ENCODE data around the gene ARRB1. TPM values are rescaled to one million over a fixed set of nuclear protein-coding genes. Genes with fewer than 3 reads are reported as not detected.

The ARRB1 gene
- total RNA-seq, 4 donors from 2014 or later = 41.1 to 102 (median 76.7) TPM

- H3K4me1 ChIP-seq = peaks cover 6 to 26% (median 21%) of the 10 kb centered on the region in 4 donors
- intact Hi-C loops (cut with DNase I) = no loop called here
- no peaks in the 10 kb centered on the region for H3K36me3 ChIP-seq
- no peak for DNase-seq (ENCODE audit: extremely low spot score)
- H3K9me3 ChIP-seq = no peaks in the 10 kb centered on the region
- H3K27ac ChIP-seq (replicated peaks in 1 of 4) = no peak overlapping the region
- 74% methylated on average over 5 of the region's 9 CpGs for whole genome bisulfite sequencing
- H3K27me3 ChIP-seq = peaks cover 8 to 83% (median 30%) of the 10 kb centered on the region in 4 donors
- H3K4me3 ChIP-seq = no peak overlapping the region
- no peak for TF ChIP-seq POLR2A (IDR thresholded peaks at IDR 0.05; ENCODE audit: low read depth)
- TF ChIP-seq POLR2AphosphoS5 (IDR thresholded peaks at IDR 0.05) = no peak
- TF ChIP-seq, protein P1, sequence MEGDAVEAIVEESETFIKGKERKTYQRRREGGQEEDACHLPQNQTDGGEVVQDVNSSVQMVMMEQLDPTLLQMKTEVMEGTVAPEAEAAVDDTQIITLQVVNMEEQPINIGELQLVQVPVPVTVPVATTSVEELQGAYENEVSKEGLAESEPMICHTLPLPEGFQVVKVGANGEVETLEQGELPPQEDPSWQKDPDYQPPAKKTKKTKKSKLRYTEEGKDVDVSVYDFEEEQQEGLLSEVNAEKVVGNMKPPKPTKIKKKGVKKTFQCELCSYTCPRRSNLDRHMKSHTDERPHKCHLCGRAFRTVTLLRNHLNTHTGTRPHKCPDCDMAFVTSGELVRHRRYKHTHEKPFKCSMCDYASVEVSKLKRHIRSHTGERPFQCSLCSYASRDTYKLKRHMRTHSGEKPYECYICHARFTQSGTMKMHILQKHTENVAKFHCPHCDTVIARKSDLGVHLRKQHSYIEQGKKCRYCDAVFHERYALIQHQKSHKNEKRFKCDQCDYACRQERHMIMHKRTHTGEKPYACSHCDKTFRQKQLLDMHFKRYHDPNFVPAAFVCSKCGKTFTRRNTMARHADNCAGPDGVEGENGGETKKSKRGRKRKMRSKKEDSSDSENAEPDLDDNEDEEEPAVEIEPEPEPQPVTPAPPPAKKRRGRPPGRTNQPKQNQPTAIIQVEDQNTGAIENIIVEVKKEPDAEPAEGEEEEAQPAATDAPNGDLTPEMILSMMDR (IDR thresholded peaks at IDR 0.05) = no peak
- no peak for TF ChIP-seq EP300 (IDR thresholded peaks at IDR 0.05)
These were observed 112.6 kb downstream of the ARRB1 start for GRCh38 chr11:75238595-75239440.

GRCh38 chr11:75237050-75237449 lies 114.4 kb downstream of the ARRB1 start:
- DNase-seq (ENCODE audit: extremely low spot score) = no peak
- intact Hi-C loops (cut with DNase I) = no loop called here
- Histone ChIP-seq H3K4me3 (no peak overlapping the region), H3K9me3 (no peaks in the 10 kb centered on the region), H3K4me1 (peaks cover 6 to 20% (median 15%) of the 10 kb centered on the region in 4 donors), H3K36me3 (no peaks in the 10 kb centered on the region), H3K27me3 (peaks cover 8 to 65% (median 13%) of the 10 kb centered on the region in 4 donors), H3K27ac (replicated peaks in 1 of 4) (no peak overlapping the region)
- no peak for TF ChIP-seq EP300 (IDR thresholded peaks at IDR 0.05)
- no peak for TF ChIP-seq POLR2AphosphoS5 (IDR thresholded peaks at IDR 0.05)
- no peak for TF ChIP-seq POLR2A (IDR thresholded peaks at IDR 0.05; ENCODE audit: low read depth)
- TF ChIP-seq, protein P1 (IDR thresholded peaks at IDR 0.05) = no peak
- 87% methylated on average over 7 of the region's 8 CpGs for WGBS

- Histone ChIP-seq H3K27ac (replicated peaks in 1 of 4) (no peak overlapping the region), H3K4me1 (peaks cover 6 to 11% (median 10%) of the 10 kb centered on the region in 4 donors), H3K4me3 (no peak overlapping the region), H3K27me3 (peaks cover 8 to 56% (median 13%) of the 10 kb centered on the region in 4 donors), H3K36me3 (no peaks in the 10 kb centered on the region), H3K9me3 (no peaks in the 10 kb centered on the region)
- WGBS = 56% methylated on average over 6 of the region's 8 CpGs
- intact Hi-C loops (cut with DNase I) = no loop called here
- TF ChIP-seq, protein P1 (IDR thresholded peaks at IDR 0.05) = no peak
- TF ChIP-seq EP300 (IDR thresholded peaks at IDR 0.05) = no peak
- no peak for TF ChIP-seq POLR2AphosphoS5 (IDR thresholded peaks at IDR 0.05)
- DNase-seq (ENCODE audit: extremely low spot score) = no peak
These were observed 115.4 kb downstream of the ARRB1 start for GRCh38 chr11:75236062-75236461.

DNA sequence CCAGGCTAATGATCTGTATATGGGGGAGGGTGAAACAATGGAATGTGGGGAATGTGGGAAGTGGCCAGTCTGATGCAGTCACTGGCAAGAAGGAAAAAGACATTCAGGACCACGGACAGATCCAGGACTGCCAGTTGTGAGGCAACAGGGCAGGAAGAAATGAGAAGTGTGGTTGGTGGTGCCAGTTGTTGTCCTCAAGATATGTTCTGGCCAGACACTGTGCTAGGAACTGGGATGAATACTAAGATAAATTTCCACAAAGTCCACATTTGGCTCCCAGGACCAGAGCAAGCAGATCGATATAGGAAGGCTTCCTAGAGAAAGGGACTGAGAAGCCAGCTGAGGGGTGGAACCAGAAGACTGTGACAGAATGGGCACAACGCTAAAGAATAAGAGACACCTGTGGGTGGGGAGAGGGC lies 117.7 kb downstream of the ARRB1 start:
- Histone ChIP-seq H3K4me3 (no peak overlapping the region), H3K4me1 (no peaks in the 10 kb centered on the region), H3K27me3 (peaks cover 0 to 41% (median 0%) of the 10 kb centered on the region in 4 donors), H3K36me3 (no peaks in the 10 kb centered on the region), H3K9me3 (no peaks in the 10 kb centered on the region), H3K27ac (replicated peaks in 1 of 4) (no peak overlapping the region)
- 45% methylated on average over 3 of the region's 3 CpGs for WGBS
- TF ChIP-seq, protein P1 (IDR thresholded peaks at IDR 0.05) = no peak
- TF ChIP-seq POLR2AphosphoS5 (IDR thresholded peaks at IDR 0.05) (no peak), EP300 (IDR thresholded peaks at IDR 0.05) (no peak), POLR2A (IDR thresholded peaks at IDR 0.05; ENCODE audit: low read depth) (no peak)
- DNase-seq (ENCODE audit: extremely low spot score) = no peak
- intact Hi-C loops (cut with DNase I) = no loop called here
